Stimulated activated CD8-positive, alpha-beta memory T cell treated with anti-CD3 and anti-CD28 coated beads, Interleukin-12 subunit alpha, Interleukin-12 subunit beta, amount 100 ng/mL, for 4 hours (primary cell): ENCODE data around the gene SLC7A9.
"Not testable (repeated sequence)": the region's sequence is repeated elsewhere in the genome, so short reads cannot be mapped to it uniquely, and the experiment has no call there.

Source experiments
- DNase-seq: peaks from one replicate; pipeline ENCODE4 v3.0.0-alpha.2; 2020; ENCODE audit warnings: low read depth

Gene SLC7A9

DNA sequence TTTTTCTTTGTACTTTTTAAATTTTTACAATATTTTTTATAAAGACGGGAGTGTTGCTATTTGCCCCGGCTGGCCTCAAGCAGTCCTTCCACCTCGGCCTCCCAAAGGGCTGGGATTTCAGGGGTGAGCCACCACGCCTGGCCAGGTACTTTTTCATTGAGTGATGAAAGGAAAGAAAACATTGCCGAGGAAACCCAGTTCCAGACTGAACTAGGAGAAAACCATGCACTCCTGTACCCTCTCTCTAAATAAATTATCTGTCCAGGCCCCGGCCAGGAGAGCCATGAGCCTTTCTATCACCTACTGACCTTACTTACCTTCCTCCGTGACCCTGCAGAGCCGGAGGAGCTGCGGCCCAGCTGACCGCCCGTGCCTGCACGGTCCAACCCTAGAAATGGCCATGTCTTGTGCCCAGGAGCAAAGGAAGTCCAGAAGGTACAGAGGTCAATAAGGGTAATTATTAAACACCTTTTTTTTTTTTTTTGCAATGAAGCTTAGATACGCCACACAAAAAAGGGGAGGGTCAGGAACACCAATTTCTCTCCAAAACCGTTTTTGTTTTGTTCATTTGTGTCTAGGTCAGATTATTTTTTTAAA, at the start of gene SLC7A9:
TSS of gene SLC7A9 (minus strand) at position 399 of the 597 bp plus-strand sequence. CDS start 1,233 bp downstream, outside the sequence.
- no peak for DNase-seq

GRCh38 chr19:32919365-32919764, 49.8 kb upstream of the SLC7A9 start:
- no peak for DNase-seq

DNA sequence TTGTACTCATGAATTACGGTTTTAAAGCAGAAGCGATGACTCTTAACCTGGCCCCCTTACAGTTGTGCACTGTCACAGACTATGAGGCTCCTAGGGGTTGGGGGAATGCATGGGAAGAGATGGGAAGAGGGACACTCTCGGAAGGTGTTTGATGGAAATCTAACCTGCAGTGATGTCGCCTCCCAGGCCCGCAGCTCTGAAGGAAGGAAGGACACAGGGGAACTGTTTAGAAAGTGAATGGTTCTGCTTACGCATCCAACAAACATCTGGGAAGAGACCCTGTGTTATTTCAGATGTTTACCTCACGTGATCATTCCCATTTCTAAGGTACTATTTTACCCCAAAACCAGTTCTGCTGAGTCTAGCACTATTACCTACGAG, 48.0 kb upstream of the SLC7A9 start:
- DNase-seq = no peak

GRCh38 chr19:32916969-32917615, 47.5 kb upstream of the SLC7A9 start:
- no peak for DNase-seq

DNA sequence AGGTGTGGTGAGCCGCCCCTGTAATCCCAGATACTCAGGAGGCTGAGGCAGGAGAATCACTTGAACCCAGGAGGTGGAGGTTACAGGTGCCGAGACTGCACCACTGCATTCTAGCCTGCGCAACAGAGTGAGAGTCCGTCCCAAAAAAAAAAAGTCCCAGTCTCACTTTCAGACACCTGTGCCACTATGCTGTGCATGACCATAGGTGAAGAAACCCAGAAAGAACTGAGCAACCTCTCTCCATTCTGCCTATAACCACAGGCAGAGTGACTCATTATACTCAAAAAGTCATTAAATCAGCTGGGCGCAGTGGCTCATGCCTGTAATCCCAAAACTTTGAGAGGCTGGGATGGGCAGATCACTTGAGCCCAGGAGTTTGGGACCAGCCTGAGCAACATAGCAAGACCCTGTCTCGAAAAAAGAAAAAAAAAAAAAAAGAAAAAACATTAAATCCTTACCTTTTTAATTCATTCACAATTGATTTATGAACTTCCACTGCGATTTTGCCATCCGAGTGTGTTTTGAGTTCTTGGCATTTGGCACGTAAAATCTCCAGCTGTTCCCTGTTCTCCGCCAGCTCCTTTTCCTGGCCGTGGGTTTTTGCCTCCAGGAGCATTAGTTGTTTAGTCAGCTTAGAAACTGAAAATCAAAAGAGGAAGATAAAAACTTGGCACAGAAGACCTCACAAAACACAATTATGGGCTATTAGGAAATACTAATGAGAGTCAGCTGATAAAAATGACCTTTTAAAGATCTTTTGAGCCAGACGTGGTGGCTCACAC, 45.5 kb upstream of the SLC7A9 start:
- no peak for DNase-seq

DNA sequence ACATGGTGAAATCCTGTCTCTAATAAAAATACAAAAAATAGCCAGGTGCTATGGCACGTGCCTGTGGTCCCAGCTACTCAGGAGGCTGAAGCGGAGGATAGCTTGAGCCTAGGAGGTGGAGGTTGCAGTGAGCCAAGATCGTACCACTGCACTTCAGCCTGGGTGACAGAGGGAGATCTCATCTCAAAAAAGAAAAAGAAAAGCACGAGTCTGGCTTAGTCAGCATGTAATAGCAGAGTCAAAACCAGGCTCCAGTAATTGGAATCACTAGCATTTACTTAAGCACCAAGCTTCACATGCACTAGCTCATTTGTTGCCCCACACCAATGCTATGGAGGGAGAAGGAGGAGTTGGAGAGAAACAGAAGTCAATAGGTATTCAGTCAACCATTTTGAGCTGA, 41.9 kb upstream of the SLC7A9 start:
- DNase-seq = no peak

DNA sequence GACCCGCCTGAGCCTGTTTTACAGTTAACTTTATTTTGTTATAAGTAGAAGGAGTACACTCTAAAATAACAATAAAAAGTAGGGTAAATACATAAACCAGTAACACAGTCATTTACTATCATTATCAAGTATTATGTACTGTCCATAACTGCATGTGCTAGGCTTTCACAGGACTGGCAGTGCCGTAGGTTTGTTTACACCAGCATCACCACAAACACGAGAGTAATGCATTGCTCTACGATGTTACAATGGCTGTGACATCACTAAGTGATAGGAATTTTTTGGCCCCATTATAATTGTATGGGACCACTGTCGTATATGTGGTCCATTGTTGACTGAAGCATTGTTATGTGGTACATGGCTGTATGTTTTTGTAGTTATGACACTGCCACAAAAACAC, 41.3 kb upstream of the SLC7A9 start:
- DNase-seq = no peak

GRCh38 chr19:32910094-32910493, 40.5 kb upstream of the SLC7A9 start:
- no peak for DNase-seq

DNA sequence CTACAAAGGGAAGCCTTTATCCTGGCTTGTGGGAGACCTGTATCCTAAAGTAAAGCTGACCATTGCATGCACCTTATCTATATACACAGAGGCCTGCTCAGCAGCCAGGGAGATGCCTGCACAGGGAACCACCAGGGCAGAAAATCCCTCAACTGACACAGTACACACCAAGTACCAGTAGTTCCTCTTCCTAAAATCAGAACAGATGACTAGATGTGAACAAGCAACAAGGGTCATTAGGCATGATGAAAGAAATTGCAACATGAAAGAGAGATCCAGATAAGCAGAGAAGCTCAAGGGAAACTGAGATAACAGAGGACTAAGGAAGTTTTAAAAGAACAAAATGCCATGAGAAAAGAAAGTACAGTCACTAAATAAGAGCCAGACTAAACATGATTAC, 39.7 kb upstream of the SLC7A9 start:
- DNase-seq = no peak

- DNase-seq = no peak
Measured at GRCh38 chr19:32908641-32909190, 39.1 kb upstream of the SLC7A9 start.

DNA sequence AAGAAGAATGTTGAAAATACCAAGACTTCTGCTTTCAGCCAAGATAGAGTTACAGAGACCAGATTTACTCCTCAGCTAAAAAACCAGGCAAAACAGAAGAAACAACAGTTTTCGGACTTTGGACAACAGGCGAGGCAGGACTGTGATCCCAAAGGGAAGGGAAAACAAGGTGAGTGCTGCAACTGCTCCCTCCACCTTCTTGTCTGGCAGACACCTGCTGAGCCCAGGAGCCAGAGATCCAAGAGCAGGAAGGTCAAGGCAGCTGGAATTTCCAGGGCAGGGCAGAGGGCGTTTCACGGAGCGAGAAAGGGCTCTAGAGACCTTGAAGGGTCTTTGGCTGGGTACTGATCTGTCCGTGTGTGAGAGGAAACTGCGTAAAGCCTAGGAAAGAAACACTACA, 32.9 kb upstream of the SLC7A9 start:
- DNase-seq = no peak

- DNase-seq = no peak
Measured at GRCh38 chr19:32901504-32902161, 32.1 kb upstream of the SLC7A9 start.

DNA sequence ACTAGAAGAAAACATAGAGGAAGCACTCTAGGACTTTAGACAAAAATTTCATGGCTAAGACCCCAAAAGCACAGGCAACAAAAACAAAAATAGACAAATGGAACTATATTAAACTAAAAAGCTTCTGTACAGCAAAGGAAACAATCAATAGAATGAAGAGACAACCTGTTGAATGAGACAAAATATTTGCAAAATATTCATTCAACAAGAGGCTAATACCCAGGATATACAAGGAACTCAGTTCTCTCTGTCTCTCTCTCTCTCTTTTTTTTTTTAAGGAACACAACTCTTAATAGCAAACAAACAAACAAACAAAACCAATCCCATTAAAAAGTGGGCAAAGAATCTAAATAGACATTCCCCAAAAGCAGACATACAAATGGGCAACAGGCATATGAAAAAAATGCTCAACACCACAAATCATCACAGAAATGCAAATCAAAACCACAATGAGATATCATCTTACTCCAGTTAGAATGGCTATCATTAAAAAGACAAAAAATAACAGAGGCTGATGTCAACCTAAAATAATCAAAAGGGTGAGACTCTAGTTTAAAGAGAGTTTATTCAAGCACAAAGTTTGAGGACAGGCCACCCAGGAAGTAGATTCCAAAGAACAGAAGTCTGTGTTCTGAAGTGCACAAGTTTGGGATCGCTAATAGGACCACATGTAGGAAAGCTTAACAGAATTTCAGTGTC, 27.1 kb upstream of the SLC7A9 start:
- DNase-seq = no peak

DNA sequence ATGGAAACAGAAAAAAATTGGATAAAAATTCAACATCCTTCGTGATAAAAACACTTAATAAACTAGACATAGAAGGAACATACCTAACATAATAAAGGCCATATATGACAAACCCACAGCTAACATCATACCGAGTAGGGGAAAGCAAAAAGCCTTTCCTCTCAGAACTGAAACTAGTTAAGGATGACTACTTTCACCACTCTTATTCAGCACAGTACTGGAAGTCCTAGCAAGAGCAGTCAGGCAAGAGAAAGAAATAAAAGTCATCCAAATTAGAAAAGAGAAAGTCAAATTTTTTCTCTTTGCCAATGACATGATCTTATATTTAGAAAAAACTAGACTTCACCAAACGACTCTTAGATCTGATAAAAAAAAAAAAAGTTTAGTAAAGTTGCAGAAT, 25.8 kb upstream of the SLC7A9 start:
- no peak for DNase-seq

DNA sequence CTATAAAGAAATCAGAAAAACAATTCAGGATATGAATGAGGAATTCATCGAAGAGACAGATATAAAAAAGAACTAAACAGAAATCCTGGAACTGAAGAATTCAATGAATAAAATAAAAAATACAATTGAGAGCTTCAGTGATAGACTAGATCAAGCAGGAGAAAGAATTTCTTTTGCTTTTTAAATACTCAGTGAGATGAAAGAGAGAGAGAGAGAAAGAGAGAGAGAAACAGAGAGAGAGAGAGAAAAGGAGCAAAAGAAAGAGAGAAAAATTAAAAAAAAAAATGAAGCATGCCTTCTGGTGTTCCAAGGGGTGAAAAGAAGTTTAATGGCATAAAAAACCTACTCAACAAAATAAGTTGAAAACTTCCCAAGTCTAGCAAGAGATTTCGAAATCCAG, 22.0 kb upstream of the SLC7A9 start:
- no peak for DNase-seq

DNA sequence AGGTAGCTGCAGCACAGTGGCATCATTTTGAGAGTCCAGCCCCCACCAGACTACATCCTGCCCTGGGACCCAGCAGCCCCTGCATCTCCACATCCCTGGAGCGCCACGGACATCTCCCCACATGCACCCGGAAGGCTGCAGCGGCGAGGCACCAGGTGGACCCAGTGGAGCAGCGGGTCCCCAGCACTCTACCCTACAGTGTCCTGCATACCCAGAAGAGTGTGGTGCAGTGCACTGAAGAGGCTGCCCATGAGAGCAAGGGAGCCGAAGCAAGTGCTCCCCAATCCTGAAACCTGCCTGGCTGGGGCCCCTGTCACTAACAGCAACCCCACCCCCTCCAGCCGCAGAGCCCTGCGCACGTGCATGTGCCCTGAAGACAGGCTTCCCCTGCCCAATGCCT, 21.3 kb upstream of the SLC7A9 start:
- no peak for DNase-seq

DNA sequence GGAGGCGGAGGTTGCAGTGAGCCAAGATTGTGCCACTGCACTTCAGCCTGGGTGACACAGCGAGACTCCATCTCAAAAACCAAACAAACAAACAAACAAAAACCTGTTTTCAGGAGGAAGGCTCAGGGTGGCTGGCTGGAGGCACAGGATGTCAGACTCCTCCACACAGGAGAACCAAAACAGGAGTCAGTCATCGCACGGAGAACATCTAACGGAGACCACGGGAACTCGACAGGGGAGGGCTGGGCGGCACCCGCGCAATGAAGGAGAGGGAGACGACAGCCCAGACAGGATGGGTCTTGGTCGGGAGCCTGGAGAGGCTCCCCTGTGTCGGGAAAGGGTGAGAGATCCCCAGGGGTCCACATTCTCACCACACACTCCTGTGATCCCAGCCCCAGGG, 20.8 kb upstream of the SLC7A9 start:
- no peak for DNase-seq

GRCh38 chr19:32889137-32889934, 19.8 kb upstream of the SLC7A9 start:
- DNase-seq = no peak

- DNase-seq = no peak
Measured at GRCh38 chr19:32887572-32888215, 18.1 kb upstream of the SLC7A9 start.

DNA sequence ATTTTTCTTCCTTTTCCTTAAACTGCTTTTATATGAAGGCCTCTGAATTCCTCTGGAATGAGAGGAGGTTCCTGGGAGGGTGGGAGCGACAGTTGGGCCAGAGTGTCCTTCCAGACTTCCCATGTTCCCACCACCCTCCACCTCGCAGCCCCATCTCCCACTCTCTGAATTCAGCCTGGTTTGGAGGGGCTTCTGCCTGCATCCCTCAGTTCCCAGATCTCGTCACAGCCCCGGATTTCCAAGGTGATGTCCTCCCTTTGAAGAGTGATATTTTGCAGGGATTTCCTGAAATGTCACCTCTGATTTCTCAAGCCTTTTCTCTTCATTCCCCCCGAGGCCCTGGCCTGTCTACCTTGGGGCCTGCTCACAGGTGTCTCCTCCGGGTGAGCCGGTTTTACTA, 16.7 kb upstream of the SLC7A9 start:
- no peak for DNase-seq

DNA sequence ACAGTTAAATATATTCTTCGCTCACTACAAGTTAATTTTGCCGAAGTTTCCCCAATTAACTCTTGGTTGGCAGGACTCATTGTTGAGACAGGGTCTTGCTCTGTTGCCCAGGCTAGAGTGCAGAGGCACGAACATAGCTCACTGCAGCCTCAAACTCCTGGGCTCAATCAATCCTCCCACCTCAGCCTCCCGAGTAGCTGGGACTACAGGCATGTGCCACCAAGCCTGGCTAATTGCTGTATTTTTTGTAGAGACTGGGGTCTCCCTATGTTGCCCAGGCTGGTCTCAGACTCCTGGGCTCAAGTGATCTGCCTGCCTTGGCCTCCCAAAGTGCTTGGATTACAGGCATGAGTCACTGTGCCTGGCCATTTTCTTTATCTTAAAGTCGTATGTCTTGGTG, 15.7 kb upstream of the SLC7A9 start:
- not testable (repeated sequence) for DNase-seq
